ENCODE results near the gene TAF5L.

TAF5L gene

GRCh38 chr1:229653420-229653819 lies 27.5 kb upstream of the TAF5L start:
- TF ChIP-seq, protein P1, sequence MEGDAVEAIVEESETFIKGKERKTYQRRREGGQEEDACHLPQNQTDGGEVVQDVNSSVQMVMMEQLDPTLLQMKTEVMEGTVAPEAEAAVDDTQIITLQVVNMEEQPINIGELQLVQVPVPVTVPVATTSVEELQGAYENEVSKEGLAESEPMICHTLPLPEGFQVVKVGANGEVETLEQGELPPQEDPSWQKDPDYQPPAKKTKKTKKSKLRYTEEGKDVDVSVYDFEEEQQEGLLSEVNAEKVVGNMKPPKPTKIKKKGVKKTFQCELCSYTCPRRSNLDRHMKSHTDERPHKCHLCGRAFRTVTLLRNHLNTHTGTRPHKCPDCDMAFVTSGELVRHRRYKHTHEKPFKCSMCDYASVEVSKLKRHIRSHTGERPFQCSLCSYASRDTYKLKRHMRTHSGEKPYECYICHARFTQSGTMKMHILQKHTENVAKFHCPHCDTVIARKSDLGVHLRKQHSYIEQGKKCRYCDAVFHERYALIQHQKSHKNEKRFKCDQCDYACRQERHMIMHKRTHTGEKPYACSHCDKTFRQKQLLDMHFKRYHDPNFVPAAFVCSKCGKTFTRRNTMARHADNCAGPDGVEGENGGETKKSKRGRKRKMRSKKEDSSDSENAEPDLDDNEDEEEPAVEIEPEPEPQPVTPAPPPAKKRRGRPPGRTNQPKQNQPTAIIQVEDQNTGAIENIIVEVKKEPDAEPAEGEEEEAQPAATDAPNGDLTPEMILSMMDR (IDR thresholded peaks at IDR 0.05; ENCODE audit: borderline replicate concordance, insufficient read depth, low read depth, low read length), result no peak
- H3K4me3 ChIP-seq (ENCODE audit: low read depth, low read length), result no peak overlapping the region

DNA sequence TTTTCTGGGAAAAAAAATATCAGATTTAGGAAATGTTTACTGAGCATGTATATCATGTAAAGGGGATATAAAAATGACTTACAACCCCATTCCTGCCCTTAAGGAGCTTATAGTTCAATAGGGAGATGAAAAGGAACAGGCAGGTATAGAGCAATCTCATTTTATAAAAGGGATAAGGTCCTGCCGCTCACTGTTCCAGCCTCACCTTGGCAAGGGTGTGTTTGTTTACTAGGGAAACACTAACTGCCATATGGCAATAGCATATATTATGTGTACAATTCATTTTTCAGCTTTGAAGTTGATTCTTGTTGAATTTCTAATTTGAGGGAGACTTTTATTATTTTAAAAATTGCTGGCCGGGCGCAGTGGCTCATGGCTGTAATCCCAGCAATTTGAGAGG lies 25.6 kb upstream of the TAF5L start:
- no peak overlapping the region for H3K4me3 ChIP-seq (ENCODE audit: low read depth, low read length)
- TF ChIP-seq, protein P1 (IDR thresholded peaks at IDR 0.05; ENCODE audit: borderline replicate concordance, insufficient read depth, low read depth, low read length), result no peak

- TF ChIP-seq, protein P1 (IDR thresholded peaks at IDR 0.05; ENCODE audit: borderline replicate concordance, insufficient read depth, low read depth, low read length), result no peak
- no peak overlapping the region for H3K4me3 ChIP-seq (ENCODE audit: low read depth, low read length)
These were observed 24.1 kb upstream of the TAF5L start for GRCh38 chr1:229650045-229650444.

DNA sequence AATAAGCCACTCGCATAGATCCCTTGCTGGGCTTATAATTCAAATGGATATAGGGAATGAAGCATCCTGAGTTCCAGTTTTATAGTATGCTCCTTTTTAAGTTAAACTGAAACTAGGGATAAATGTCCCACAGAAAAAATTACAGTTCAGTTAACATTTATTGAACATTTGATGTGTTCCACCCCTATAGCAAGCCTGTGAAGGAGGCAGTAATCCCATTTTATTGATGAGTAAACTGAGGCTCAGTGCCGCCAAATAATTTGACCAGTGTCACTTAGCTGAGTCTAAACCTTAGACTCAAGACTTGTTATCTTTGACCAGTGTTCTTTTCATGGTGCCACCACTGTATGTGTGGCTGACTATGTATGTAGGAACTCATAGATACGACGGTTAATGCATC lies 22.5 kb upstream of the TAF5L start:
- TF ChIP-seq, protein P1 (IDR thresholded peaks at IDR 0.05; ENCODE audit: borderline replicate concordance, insufficient read depth, low read depth, low read length), result no peak
- H3K4me3 ChIP-seq (ENCODE audit: low read depth, low read length), result no peak overlapping the region

- H3K4me3 ChIP-seq (ENCODE audit: low read depth, low read length), result no peak overlapping the region
- TF ChIP-seq, protein P1 (IDR thresholded peaks at IDR 0.05; ENCODE audit: borderline replicate concordance, insufficient read depth, low read depth, low read length), result no peak
These were observed 19.5 kb upstream of the TAF5L start for GRCh38 chr1:229645324-229645993.

DNA sequence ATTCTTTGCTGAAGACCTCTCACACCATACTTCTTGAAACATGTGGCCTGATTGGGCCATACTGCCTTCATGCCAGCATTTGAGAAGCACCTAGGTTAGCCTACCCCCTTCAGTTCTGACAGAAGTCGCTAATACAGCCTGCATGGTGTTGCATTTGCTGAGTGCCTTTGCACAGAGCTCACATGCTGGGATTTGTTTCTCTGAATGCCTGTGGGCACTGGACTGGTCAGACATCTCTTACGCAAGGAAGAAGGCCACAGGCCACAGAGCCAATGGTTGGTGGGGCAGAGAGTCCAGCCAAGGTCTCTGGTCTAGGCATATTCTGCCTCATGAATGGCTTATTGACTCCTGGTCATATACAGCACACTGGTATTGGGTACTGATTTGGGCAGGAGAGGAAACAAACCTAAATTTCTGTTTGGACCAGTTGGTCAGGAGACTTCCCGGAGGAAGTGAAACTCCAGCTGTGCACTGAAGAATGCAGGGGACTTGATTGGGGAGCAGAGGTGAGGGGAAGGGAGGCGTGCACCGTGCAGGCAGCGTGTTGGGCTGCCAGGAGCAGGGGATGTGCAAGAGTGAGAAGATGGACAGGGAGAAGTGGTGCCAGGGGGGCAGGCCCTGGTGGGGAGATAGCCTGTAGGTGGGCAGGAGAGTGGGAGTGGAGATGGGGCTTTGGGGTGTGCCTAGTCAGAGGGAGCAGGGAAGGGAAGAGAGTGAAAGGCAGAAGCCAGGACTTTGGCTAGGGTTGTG lies 18.2 kb upstream of the TAF5L start:
- TF ChIP-seq, protein P1 (IDR thresholded peaks at IDR 0.05; ENCODE audit: borderline replicate concordance, insufficient read depth, low read depth, low read length), result no peak
- no peak overlapping the region for H3K4me3 ChIP-seq (ENCODE audit: low read depth, low read length)

DNA sequence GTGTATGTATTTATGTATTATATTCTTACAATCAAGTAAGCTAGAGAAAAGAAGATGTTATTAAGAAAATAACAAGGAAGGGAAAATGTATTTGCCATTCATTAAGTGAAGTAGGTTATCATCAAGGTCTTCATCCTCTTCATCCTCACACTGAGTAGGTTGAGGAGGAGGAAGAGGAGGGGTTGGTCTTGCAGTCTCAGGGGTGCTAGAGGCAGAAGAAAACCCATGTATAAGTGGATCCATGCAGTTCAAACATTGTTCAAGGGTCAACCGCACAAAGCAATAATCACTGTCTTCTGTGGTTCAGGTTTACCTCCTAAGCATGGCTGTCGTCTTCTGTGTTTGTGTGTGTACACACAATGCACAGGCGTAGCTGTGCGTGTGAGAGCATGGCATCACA lies 17.0 kb upstream of the TAF5L start:
- TF ChIP-seq, protein P1 (IDR thresholded peaks at IDR 0.05; ENCODE audit: borderline replicate concordance, insufficient read depth, low read depth, low read length), result no peak
- no peak overlapping the region for H3K4me3 ChIP-seq (ENCODE audit: low read depth, low read length)
